ENCODE measurements around the gene CD3D. TPM values are rescaled to one million over a fixed set of nuclear protein-coding genes. Genes with fewer than 3 reads are reported as not detected.
"Not testable (repeated sequence)": the region's sequence is repeated elsewhere in the genome, so short reads cannot be mapped to it uniquely, and the experiment has no call there.

Gene CD3D
- total RNA-seq, 2 experiments from 2014 or later: 424 to 433 TPM

DNA sequence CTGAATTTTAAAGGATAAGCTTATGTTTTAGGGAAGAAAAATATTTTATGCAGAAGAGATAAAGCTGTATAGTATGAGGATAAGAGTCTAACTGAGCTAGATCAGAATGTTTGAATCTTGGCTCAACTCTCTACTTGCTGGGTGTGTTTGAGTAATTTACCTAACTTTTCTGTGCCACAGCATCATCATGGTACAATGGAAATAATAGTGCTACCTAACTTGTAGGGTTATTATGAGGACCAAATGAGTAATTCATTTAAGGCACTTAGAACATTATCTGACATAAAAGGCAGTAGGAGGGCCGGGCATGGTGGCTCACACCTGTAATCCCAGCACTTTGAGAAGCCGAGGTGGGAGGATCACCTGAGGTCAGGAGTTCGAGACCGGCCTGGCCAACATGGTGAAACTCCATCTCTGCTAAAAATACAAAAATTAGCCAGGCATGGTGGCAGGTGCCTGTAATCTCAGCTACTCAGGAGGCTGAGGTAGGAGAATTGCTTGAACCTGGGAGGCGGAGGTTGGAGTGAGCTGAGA is 33.4 kb downstream of the CD3D start:
- not testable (repeated sequence) for DNase-seq; H3K9me3 Mint-ChIP-seq; ATAC-seq (ENCODE audit: low read depth); H3K27me3 Mint-ChIP-seq
- H3K27ac Mint-ChIP-seq: peak overlapping the region; percentile 27
- H3K36me3 Mint-ChIP-seq: peaks cover 62% of the 10 kb centered on the region
- POLR2A ChIA-PET: interaction anchor here (1.0 to 1.6 kb wide), 2 partner anchors 50 to 51 kb away, joined by 3 to 5 read pairs; partner anchors contain the start of gene UBE4A
- peaks cover 66% of the 10 kb centered on the region for H3K4me1 Mint-ChIP-seq
- H3K4me3 Mint-ChIP-seq: peak overlapping the region; percentile 96

- H3K36me3 Mint-ChIP-seq: peaks cover 51% of the 10 kb centered on the region
- no peaks in the 10 kb centered on the region for H3K9me3 Mint-ChIP-seq
- peak overlapping the region; percentile 96 for H3K4me3 Mint-ChIP-seq
- POLR2A ChIA-PET: interaction anchor here (2.0 to 4.4 kb wide), 2 partner anchors 53 to 80 kb away, joined by 6 to 26 read pairs; partner anchors contain the start of gene UBE4A
- H3K27ac Mint-ChIP-seq: peak overlapping the region; percentile 99
- no peaks in the 10 kb centered on the region for H3K27me3 Mint-ChIP-seq
- DNase-seq (no peak), ATAC-seq (ENCODE audit: low read depth) (peak; percentile 13)
- H3K4me1 Mint-ChIP-seq: peaks cover 66% of the 10 kb centered on the region
These were observed 35.9 kb downstream of the CD3D start for GRCh38 chr11:118306556-118306955.

DNA sequence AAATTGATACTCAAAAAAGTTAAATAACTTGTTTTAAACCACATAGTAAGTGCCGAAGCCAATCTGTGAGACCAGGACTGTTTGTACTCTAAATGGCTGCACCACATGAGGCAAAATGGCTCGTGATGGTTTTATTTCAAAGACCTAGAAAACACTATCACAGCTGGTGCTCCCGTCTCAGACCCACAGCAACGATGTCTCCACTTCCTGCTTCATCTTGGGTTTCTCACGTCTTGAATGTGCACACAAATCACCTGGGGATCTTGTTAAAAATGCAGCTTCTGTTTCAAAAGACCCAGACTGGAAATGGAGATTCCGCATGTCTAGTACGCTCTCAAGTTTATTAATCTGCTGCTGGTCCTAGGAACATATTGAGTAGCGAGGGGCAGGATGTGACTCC is 36.8 kb downstream of the CD3D start:
- Mint-ChIP-seq H3K27ac (peak overlapping the region; percentile 99), H3K4me3 (peak overlapping the region; percentile 96), H3K36me3 (peaks cover 47% of the 10 kb centered on the region), H3K9me3 (no peaks in the 10 kb centered on the region), H3K4me1 (peaks cover 57% of the 10 kb centered on the region), H3K27me3 (no peaks in the 10 kb centered on the region)
- DNase-seq (no peak), ATAC-seq (ENCODE audit: low read depth) (peak; percentile 8)
- POLR2A ChIA-PET: interaction anchor here (1.0 to 4.4 kb wide), 7 partner anchors 8 to 133 kb away, joined by 3 to 26 read pairs (median 6); partner anchors contain the start of genes MPZL2 and UBE4A

DNA sequence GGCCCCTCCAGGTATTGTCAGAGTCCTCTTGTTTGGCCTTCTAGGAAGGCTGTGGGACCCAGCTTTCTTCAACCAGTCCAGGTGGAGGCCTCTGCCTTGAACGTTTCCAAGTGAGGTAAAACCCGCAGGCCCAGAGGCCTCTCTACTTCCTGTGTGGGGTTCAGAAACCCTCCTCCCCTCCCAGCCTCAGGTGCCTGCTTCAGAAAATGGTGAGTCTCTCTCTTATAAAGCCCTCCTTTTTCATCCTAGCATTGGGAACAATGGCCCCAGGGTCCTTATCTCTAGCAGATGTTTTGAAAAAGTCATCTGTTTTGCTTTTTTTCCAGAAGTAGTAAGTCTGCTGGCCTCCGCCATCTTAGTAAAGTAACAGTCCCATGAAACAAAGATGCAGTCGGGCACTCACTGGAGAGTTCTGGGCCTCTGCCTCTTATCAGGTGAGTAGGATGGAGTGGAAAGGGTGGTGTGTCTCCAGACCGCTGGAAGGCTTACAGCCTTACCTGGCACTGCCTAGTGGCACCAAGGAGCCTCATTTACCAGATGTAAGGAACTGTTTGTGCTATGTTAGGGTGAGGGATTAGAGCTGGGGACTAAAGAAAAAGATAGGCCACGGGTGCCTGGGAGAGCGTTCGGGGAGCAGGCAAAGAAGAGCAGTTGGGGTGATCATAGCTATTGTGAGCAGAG is 37.8 kb downstream of the CD3D start, which contains the start of gene CD3E:
Gene CD3E (plus strand): TSS at position 163 of the 681 bp plus-strand sequence. CDS start 223 bp downstream, at position 386.
- Mint-ChIP-seq H3K4me3 (peak within 1 kb of the TSS; percentile 96), H3K4me1 (peaks cover 54% of the 10 kb centered on the region), H3K27me3 (no peaks in the 10 kb centered on the region), H3K27ac (peak within 1 kb of the TSS; percentile 99), H3K9me3 (no peaks in the 10 kb centered on the region), H3K36me3 (peaks cover 41% of the 10 kb centered on the region)
- POLR2A ChIA-PET: interaction anchor here (0.7 to 4.4 kb wide), 17 partner anchors 9 to 134 kb away, joined by 3 to 26 read pairs (median 5); partner anchors contain the start of genes JAML, MPZL2, MPZL3 and UBE4A
- ATAC-seq (ENCODE audit: low read depth) (peak; percentile 79), DNase-seq (peak; percentile 70)

- H3K9me3 Mint-ChIP-seq: no peaks in the 10 kb centered on the region
- DNase-seq (no peak), ATAC-seq (ENCODE audit: low read depth) (peak; percentile 64)
- peaks cover 36% of the 10 kb centered on the region for H3K36me3 Mint-ChIP-seq
- H3K4me3 Mint-ChIP-seq: peak overlapping the region; percentile 96
- H3K27ac Mint-ChIP-seq: peak overlapping the region; percentile 99
- POLR2A ChIA-PET: interaction anchor here (0.7 to 4.4 kb wide), 15 partner anchors 8 to 109 kb away, joined by 3 to 26 read pairs (median 6); partner anchors contain the start of genes JAML, MPZL2, MPZL3 and UBE4A
- H3K27me3 Mint-ChIP-seq: no peaks in the 10 kb centered on the region
- peaks cover 50% of the 10 kb centered on the region for H3K4me1 Mint-ChIP-seq
These were observed 38.3 kb downstream of the CD3D start for GRCh38 chr11:118304227-118304567.

GRCh38 chr11:118301600-118302195 is 40.8 kb downstream of the CD3D start:
- Mint-ChIP-seq H3K4me3 (no peak overlapping the region), H3K9me3 (no peaks in the 10 kb centered on the region), H3K27ac (no peak overlapping the region), H3K27me3 (no peaks in the 10 kb centered on the region), H3K4me1 (peaks cover 31% of the 10 kb centered on the region), H3K36me3 (peaks cover 16% of the 10 kb centered on the region)
- POLR2A ChIA-PET: interaction anchor here (0.5 to 1.5 kb wide), 2 partner anchors 17 to 801 kb away, joined by 4 read pairs; no protein-coding TSS in a partner anchor
- ATAC-seq (ENCODE audit: low read depth) (no peak), DNase-seq (no peak)

GRCh38 chr11:118295815-118296454 is 46.6 kb downstream of the CD3D start:
- H3K4me1 Mint-ChIP-seq: peaks cover 21% of the 10 kb centered on the region
- peak; percentile 69 for ATAC-seq (ENCODE audit: low read depth)
- peaks cover 2% of the 10 kb centered on the region for H3K27me3 Mint-ChIP-seq
- H3K27ac Mint-ChIP-seq: peak overlapping the region; percentile 62
- POLR2A ChIA-PET: interaction anchor here (0.6 to 1.8 kb wide), 6 partner anchors 9 to 111 kb away, joined by 3 to 16 read pairs (median 4); partner anchors contain the start of genes CD3D, CD3E, JAML and UBE4A
- DNase-seq: no peak
- no peak overlapping the region for H3K4me3 Mint-ChIP-seq
- H3K36me3 Mint-ChIP-seq: no peaks in the 10 kb centered on the region
- H3K9me3 Mint-ChIP-seq: no peaks in the 10 kb centered on the region

GRCh38 chr11:118295199-118295598 is 47.3 kb downstream of the CD3D start:
- ATAC-seq (ENCODE audit: low read depth) (no peak), DNase-seq (no peak)
- Mint-ChIP-seq H3K36me3 (no peaks in the 10 kb centered on the region), H3K4me3 (no peak overlapping the region), H3K9me3 (no peaks in the 10 kb centered on the region), H3K27ac (no peak overlapping the region), H3K27me3 (peaks cover 2% of the 10 kb centered on the region), H3K4me1 (peaks cover 21% of the 10 kb centered on the region)
- POLR2A ChIA-PET: interaction anchor here (0.6 to 1.8 kb wide), 6 partner anchors 10 to 110 kb away, joined by 3 to 16 read pairs (median 4); partner anchors contain the start of genes CD3D, CD3E, JAML and UBE4A

- H3K4me3 Mint-ChIP-seq: no peak overlapping the region
- POLR2A ChIA-PET: no interaction called here
- no peak for DNase-seq
- peaks cover 2% of the 10 kb centered on the region for H3K27me3 Mint-ChIP-seq
- peaks cover 5% of the 10 kb centered on the region for H3K36me3 Mint-ChIP-seq
- H3K4me1 Mint-ChIP-seq: peaks cover 20% of the 10 kb centered on the region
- H3K27ac Mint-ChIP-seq: no peak overlapping the region
- ATAC-seq (ENCODE audit: low read depth): no peak
- peaks cover 2% of the 10 kb centered on the region for H3K9me3 Mint-ChIP-seq
These were observed 48.5 kb downstream of the CD3D start for GRCh38 chr11:118294053-118294452.

- peaks cover 2% of the 10 kb centered on the region for H3K9me3 Mint-ChIP-seq
- peaks cover 2% of the 10 kb centered on the region for H3K27me3 Mint-ChIP-seq
- H3K27ac Mint-ChIP-seq: no peak overlapping the region
- peaks cover 5% of the 10 kb centered on the region for H3K36me3 Mint-ChIP-seq
- POLR2A ChIA-PET: interaction anchor here (0.7 to 2.0 kb wide), 3 partner anchors 82 to 93 kb away, joined by 3 to 11 read pairs (median 3); no protein-coding TSS in a partner anchor
- ATAC-seq (ENCODE audit: low read depth) (no peak), DNase-seq (no peak)
- H3K4me1 Mint-ChIP-seq: peaks cover 20% of the 10 kb centered on the region
- no peak overlapping the region for H3K4me3 Mint-ChIP-seq
These were observed 50.9 kb downstream of the CD3D start for GRCh38 chr11:118291477-118292135.

- no peak overlapping the region for H3K4me3 Mint-ChIP-seq
- peak overlapping the region; percentile 7 for H3K27ac Mint-ChIP-seq
- ATAC-seq (ENCODE audit: low read depth) (peak; percentile 79), DNase-seq (no peak)
- POLR2A ChIA-PET: interaction anchor here (0.9 to 2.0 kb wide), 2 partner anchors 83 to 89 kb away, joined by 3 to 11 read pairs; no protein-coding TSS in a partner anchor
- peaks cover 2% of the 10 kb centered on the region for H3K27me3 Mint-ChIP-seq
- H3K36me3 Mint-ChIP-seq: peaks cover 6% of the 10 kb centered on the region
- H3K4me1 Mint-ChIP-seq: peaks cover 16% of the 10 kb centered on the region
- peaks cover 2% of the 10 kb centered on the region for H3K9me3 Mint-ChIP-seq
These were observed 51.6 kb downstream of the CD3D start for GRCh38 chr11:118290923-118291322.

GRCh38 chr11:118289401-118289800 is 53.1 kb downstream of the CD3D start:
- POLR2A ChIA-PET: interaction anchor here (0.6 kb wide), 1 partner anchor 55 kb away, joined by 3 read pairs; the partner anchor contains the start of gene CD3G
- H3K27ac Mint-ChIP-seq: no peak overlapping the region
- H3K9me3 Mint-ChIP-seq: peaks cover 2% of the 10 kb centered on the region

More at GRCh38 chr11:118289401-118289800, 53.1 kb downstream of the CD3D start:
- Mint-ChIP-seq H3K4me3 (no peak overlapping the region), H3K4me1 (peaks cover 14% of the 10 kb centered on the region), H3K27me3 (no peaks in the 10 kb centered on the region), H3K36me3 (peaks cover 7% of the 10 kb centered on the region)
- no peak for ATAC-seq (ENCODE audit: low read depth)
- DNase-seq: no peak
